IPS-NIHi7 (cell line): ENCODE data around the gene SERPINB1.

Source experiments
- DNase-seq: peaks from one replicate; pipeline ENCODE4 v3.0.0; 2012; ENCODE audit warnings: mixed read lengths; ENCODE audit errors: extremely low spot score

SERPINB1 gene

GRCh38 chr6:2794171-2794730 is 47.4 kb downstream of the SERPINB1 start:
- DNase-seq, result no peak

GRCh38 chr6:2793534-2794151 is 48.0 kb downstream of the SERPINB1 start:
- no peak for DNase-seq

GRCh38 chr6:2792330-2793110 is 49.1 kb downstream of the SERPINB1 start:
- DNase-seq, result no peak

DNA sequence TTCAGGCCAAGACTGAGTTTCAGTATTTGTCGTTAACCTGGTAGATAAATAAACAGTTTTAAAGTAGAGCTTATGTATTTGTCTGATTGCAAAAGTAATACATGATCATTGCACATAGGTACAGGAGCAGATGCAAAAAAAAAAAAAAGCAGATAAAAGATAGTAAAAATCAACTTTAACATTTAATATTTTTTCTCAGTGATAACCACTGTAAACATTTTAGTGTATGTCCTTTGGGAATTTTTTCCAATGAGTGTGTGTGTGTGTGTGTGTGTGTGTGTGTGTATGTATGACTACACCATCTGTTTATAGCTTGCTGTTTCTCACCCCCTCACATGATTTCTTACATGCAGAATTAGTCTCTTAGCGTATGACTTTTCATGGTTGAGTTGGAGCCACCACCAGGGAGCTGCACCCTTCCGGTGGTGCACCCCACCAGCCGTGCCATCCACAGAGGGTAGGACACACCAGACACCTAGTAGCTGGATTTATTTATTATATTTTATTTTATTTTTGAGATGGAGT is 50.2 kb downstream of the SERPINB1 start:
- no peak for DNase-seq

GRCh38 chr6:2790588-2791449 is 50.8 kb downstream of the SERPINB1 start:
- peak; percentile 86 for DNase-seq

DNA sequence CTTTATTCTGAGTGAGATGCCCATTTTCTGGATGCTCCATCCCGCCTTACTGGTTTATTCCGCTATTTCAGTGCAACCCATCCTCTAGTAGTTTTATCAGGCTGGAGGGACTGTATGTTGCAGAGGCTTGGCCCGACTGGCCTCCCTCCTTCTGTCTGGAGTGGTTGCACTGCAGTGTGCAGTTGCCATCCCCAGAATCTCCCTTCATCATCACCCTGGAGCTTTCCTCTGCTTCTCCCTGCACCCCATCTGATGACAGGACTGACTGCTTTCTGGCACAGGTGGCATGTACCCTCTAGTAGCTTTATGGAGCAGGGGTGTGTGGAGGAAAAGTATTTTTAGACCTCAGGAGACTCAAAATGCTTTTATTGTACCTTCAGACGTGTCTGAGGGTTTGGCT is 55.4 kb downstream of the SERPINB1 start:
- no peak for DNase-seq

- no peak for DNase-seq
Observed at GRCh38 chr6:2784930-2785329, 56.7 kb downstream of the SERPINB1 start.

DNA sequence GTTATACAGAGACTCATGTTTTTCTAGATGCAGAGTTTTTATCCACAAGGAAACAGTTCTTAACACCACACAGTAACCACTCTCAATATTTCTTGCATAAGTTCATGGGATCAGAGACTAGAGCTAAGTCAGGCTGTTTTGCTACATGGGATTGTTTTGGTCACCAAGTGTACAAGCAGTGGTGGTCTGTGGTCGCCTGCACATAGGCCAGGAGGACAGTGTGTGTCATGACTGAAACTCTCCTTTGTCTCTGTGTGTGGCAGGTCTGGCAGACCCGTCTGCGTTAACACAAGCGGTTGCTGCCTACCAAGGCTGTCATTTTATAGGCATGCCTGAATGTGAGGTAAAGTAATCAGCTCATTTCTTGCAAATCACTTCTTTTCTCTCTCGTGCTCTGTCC is 57.6 kb downstream of the SERPINB1 start:
- no peak for DNase-seq

- DNase-seq, result peak; percentile 48
Observed at GRCh38 chr6:2783188-2783963, 58.3 kb downstream of the SERPINB1 start.

- DNase-seq, result no peak
Observed at GRCh38 chr6:2782825-2783187, 58.9 kb downstream of the SERPINB1 start.

GRCh38 chr6:2782356-2782708 is 59.3 kb downstream of the SERPINB1 start:
- no peak for DNase-seq
